GM12878 (cell line): Measurements from ENCODE around the gene SF3B5. TPM values are rescaled to one million over a fixed set of nuclear protein-coding genes. Genes with fewer than 3 reads are reported as not detected.

Source experiments
- ATAC-seq: fragments of 200-7000 bp; cut with Tn5 transposase; 3 replicates; pipeline ENCODE4 v1.9.1; 2020; ENCODE audit warnings: mild to moderate bottlenecking, moderate library complexity
- BruUV-seq: library from RNA; stranded (reverse); fragments of 400-500 nt; replicated peaks from 2 replicates; lab custom pipeline; 2021; lab: Mats Ljungman, UMichigan
- CTCF ChIA-PET: fragments of 300-600 bp; sonication (Branson Sonifier 250); formaldehyde crosslinking; extraction: SDS; loops from one replicate; lab custom pipeline; 2021; ENCODE audit warnings: inconsistent platforms; lab: Yijun Ruan, JAX
- POLR2A ChIA-PET: fragments of 350-600 bp; formaldehyde crosslinking; extraction: SDS; loops from one replicate; lab custom pipeline; 2021; ENCODE audit warnings: inconsistent platforms; lab: Charles Lee
- RAD21 ChIA-PET: fragments of 300-600 bp; sonication (Branson Sonifier 250); formaldehyde crosslinking; loops from one replicate; lab custom pipeline; 2023; ENCODE audit warnings: antibody characterized with exemption; ENCODE audit not compliant: unreplicated experiment; lab: Charles Lee
- SMC1A ChIA-PET: fragments of 300-600 bp; sonication (Branson Sonifier 250); formaldehyde crosslinking; loops from one replicate; lab custom pipeline; 2023; ENCODE audit not compliant: unreplicated experiment, uncharacterized antibody; lab: Charles Lee
- DNase-seq: peaks from one replicate; pipeline ENCODE4 v3.0.0-alpha.2; 2011; ENCODE audit warnings: low read depth, low spot score
- FAIRE-seq: peaks from 3 replicates; lab custom pipeline; 2011; peaks lifted over from hg19 to GRCh38; lab: Jason Lieb, UNC
- H2AFZ ChIP-seq: 2 replicates; pipeline ENCODE4 v1.6.0; 2011; ENCODE audit warnings: low read depth, low read length, control low read depth; ENCODE audit not compliant: control insufficient read depth
- H3K27ac ChIP-seq: 2 replicates; pipeline ENCODE4 v1.5.1; 2011; ENCODE audit warnings: control low read depth; ENCODE audit not compliant: control insufficient read depth, insufficient read depth
- H3K27me3 ChIP-seq, 2 experiments: replicated peaks in 1 of 2; 2 replicates each; pipeline versions ENCODE4 v1.6.0 to v1.6.1; 2011; ENCODE audit warnings: low read length in 1 of 2; ENCODE audit not compliant: control insufficient read depth in 2 of 2, insufficient read depth in 2 of 2
- H3K36me3 ChIP-seq, 2 experiments: 2 replicates each; pipeline ENCODE4 v1.5.1; 2011; ENCODE audit warnings: low read length in 1 of 2; ENCODE audit not compliant: control insufficient read depth in 2 of 2, insufficient read depth in 2 of 2
- H3K4me1 ChIP-seq: 2 replicates; pipeline ENCODE4 v1.6.1; 2011; ENCODE audit warnings: mild to moderate bottlenecking, low read length, moderate library complexity, mixed read lengths; ENCODE audit not compliant: control insufficient read depth, insufficient read depth
- H3K4me2 ChIP-seq: 2 replicates; pipeline ENCODE4 v1.6.0; 2011; ENCODE audit warnings: control low read depth; ENCODE audit not compliant: control insufficient read depth, insufficient read depth
- H3K4me3 ChIP-seq: fragments of 200-600 bp; sonication (generic); 2 replicates; pipeline ENCODE4 v1.5.1; 2016
- H3K79me2 ChIP-seq: 2 replicates; pipeline ENCODE4 v1.6.0; 2011; ENCODE audit warnings: low read length; ENCODE audit not compliant: control insufficient read depth, insufficient read depth
- H3K9ac ChIP-seq: 2 replicates; pipeline ENCODE4 v1.8.0; 2011; ENCODE audit warnings: low read length, control low read depth, mixed read lengths; ENCODE audit not compliant: control insufficient read depth, insufficient read depth
- H3K9me3 ChIP-seq: replicated peaks from 3 replicates; pipeline ENCODE4 v1.5.1; 2011; ENCODE audit warnings: mild to moderate bottlenecking, low read length; ENCODE audit not compliant: control insufficient read depth, insufficient read depth
- H4K20me1 ChIP-seq: 2 replicates; pipeline ENCODE4 v1.6.0; 2011; ENCODE audit not compliant: control insufficient read depth, insufficient read depth
- ATF7 ChIP-seq: fragments of 450-650 bp; IDR thresholded peaks from 2 replicates; pipeline ENCODE4 v1.6.1; 2016; ENCODE audit warnings: low read depth, mild to moderate bottlenecking
- CEBPB ChIP-seq, 2 experiments: fragments of 150-350 bp in 1 of 2; IDR thresholded peaks; 2 replicates each; pipeline ENCODE4 v1.6.1; 2012 to 2014; ENCODE audit warnings: low read depth in 2 of 2, low read length in 2 of 2, borderline replicate concordance in 1 of 2, inconsistent platforms in 1 of 2
- CREM ChIP-seq: IDR thresholded peaks from 2 replicates; pipeline ENCODE4 v1.6.1; 2014; ENCODE audit warnings: antibody characterized with exemption, low read depth
- DPF2 ChIP-seq: fragments of 450-650 bp; IDR thresholded peaks from 2 replicates; pipeline ENCODE4 v1.6.1; 2017; ENCODE audit warnings: mild to moderate bottlenecking
- E2F8 ChIP-seq: fragments of 450-650 bp; IDR thresholded peaks from 2 replicates; pipeline ENCODE4 v1.6.1; 2018; ENCODE audit warnings: mild to moderate bottlenecking, low read depth, moderate library complexity; ENCODE audit not compliant: partially characterized antibody
- IKZF2 ChIP-seq, 2 experiments: fragments of 450-650 bp; IDR thresholded peaks; 2 replicates each; pipeline ENCODE4 v1.6.1; 2017; ENCODE audit warnings: mild to moderate bottlenecking in 2 of 2, moderate library complexity in 2 of 2
- SIX5 ChIP-seq: IDR thresholded peaks from 2 replicates; pipeline ENCODE4 v1.6.1; 2011; ENCODE audit warnings: mild to moderate bottlenecking, low read depth, low read length, moderate library complexity; ENCODE audit not compliant: severe bottlenecking
- STAT3 ChIP-seq: IDR thresholded peaks from 2 replicates; pipeline ENCODE4 v1.6.1; 2011; ENCODE audit warnings: low read depth, low read length, improper control_type of control experiment
- TCF3 ChIP-seq: IDR thresholded peaks from 2 replicates; pipeline ENCODE4 v1.6.1; 2012; ENCODE audit warnings: low read depth, mild to moderate bottlenecking, low read length, borderline replicate concordance; ENCODE audit not compliant: insufficient read depth
- ZNF274 ChIP-seq: IDR thresholded peaks from one replicate; pipeline ENCODE4 v1.8.0; 2011; ENCODE audit not compliant: insufficient read length, insufficient read depth
- ZNF687 ChIP-seq: fragments of 450-650 bp; IDR thresholded peaks from 2 replicates; pipeline ENCODE4 v1.6.1; 2017; ENCODE audit warnings: mild to moderate bottlenecking, moderate library complexity
- ZSCAN29 ChIP-seq: fragments of 450-650 bp; IDR thresholded peaks from 2 replicates; pipeline ENCODE4 v1.6.1; 2017; ENCODE audit warnings: mild to moderate bottlenecking, moderate library complexity
- WGBS: methylation state at CpG from one replicate; pipeline ENCODE4 v1.1.6; 2016; ENCODE audit warnings: low lambda C conversion rate; ENCODE audit not compliant: insufficient replicate concordance, insufficient coverage; ENCODE audit errors: missing lambda C conversion rate; 5-methylcytosine and 5-hydroxymethylcytosine counted together
- in situ Hi-C: fragments of 300-500 bp; cut with MboI; formaldehyde crosslinking; loops from 9 replicates; pipeline ENCODE4 v1.14.3; 2018; ENCODE audit warnings: mixed read lengths
- intact Hi-C: fragments of 100-400 bp; cut with micrococcal nuclease; formaldehyde crosslinking; loops from one replicate; pipeline ENCODE4 v1.14.2; 2022; ENCODE audit not compliant: unreplicated experiment
- polyA plus RNA-seq, 11 experiments: library from polyadenylated mRNA; depleted of rRNA in 4 of 11; unstranded in 6 of 11; stranded (reverse) in 5 of 11; fragments of >200 nt; fragmentation: Nextera tagmentation in 4 of 11; fragmentation: Illumina TruSeq in 1 of 11; extraction: Ambion mirVana in 4 of 11; extraction: Trizol in 1 of 11; gene quantifications; 1 replicate in 1 of 11; 2 replicates in 10 of 11; pipeline versions ENCODE4 v1.2.1 to v1.2.3, GENCODE V29; 2011 to 2016; ENCODE audit warnings: inconsistent platforms in 2 of 11, missing spikeins in 2 of 11, low read depth in 1 of 11
- total RNA-seq, 4 experiments: library from RNA; depleted of rRNA in 3 of 4; stranded (reverse); fragments of >200 nt in 3 of 4; fragmentation: Illumina TruSeq in 1 of 4; extraction: Trizol in 1 of 4; gene quantifications; 2 replicates each; pipeline versions ENCODE4 v1.2.1 to v1.2.3, GENCODE V29; 2013 to 2021
- TF ChIP-seq, protein P1 (sequence below): IDR thresholded peaks from 2 replicates; pipeline ENCODE4 v1.6.1; 2011; ENCODE audit warnings: low read depth, low read length, improper control_type of control experiment, borderline replicate concordance
- TF ChIP-seq, protein P2 (sequence below): fragments of 150-350 bp; IDR thresholded peaks from 2 replicates; pipeline ENCODE4 v1.6.1; 2016; ENCODE audit warnings: low read depth, low read length

The SF3B5 gene
- total and polyA plus RNA-seq, 10 of the 15 experiments (the other 5 are each of a cell fraction or from before 2014, with no cell fraction given), result 220 to 864 (median 341) TPM

DNA sequence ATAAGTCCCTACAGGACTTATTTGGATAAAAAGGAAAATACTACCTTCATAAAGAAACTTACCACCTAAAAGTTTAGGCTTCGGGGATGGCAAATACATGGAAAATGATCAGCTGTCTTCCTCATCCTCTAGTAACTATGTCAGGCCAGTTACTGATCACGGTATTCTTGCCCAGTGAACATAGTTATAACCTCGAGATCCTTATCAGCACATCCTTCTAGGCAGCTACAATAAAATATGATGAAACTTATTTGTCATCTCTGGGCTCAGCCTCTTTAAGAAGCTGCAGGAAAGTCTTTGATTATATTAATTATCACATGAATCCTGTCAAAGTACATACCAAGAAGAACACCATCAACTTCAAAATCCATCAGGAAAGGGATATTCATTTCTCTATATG, 41.8 kb downstream of the SF3B5 start:
- in situ Hi-C loops, result no loop called here
- ChIA-PET CTCF (interaction anchor here (0.7 to 4.4 kb wide), 5 partner anchors 12 to 114 kb away, joined by 3 to 26 read pairs (median 11); no protein-coding TSS in a partner anchor), SMC1A (interaction anchor here (1.6 to 5.6 kb wide), 3 partner anchors 12 to 36 kb away, joined by 4 to 54 read pairs (median 23); no protein-coding TSS in a partner anchor), POLR2A (no interaction called here), RAD21 (no interaction called here)
- H3K27me3 ChIP-seq, result no peaks in the 10 kb centered on the region
- no peak overlapping the region for H3K27ac ChIP-seq
- no peak for DNase-seq
- no peak overlapping the region for H3K4me2 ChIP-seq
- no TSS peak for BruUV-seq
- H4K20me1 ChIP-seq, result no peaks in the 10 kb centered on the region
- intact Hi-C loops, result no loop called here
- 84% methylated on average over 3 of the region's 3 CpGs for WGBS
- no peak for ATAC-seq
- no peaks in the 10 kb centered on the region; the same call in 2 of the 3 replicates for H3K9me3 ChIP-seq
- H3K36me3 ChIP-seq, result no peaks in the 10 kb centered on the region
- FAIRE-seq, result no peak
- H3K79me2 ChIP-seq, result no peaks in the 10 kb centered on the region
- H3K4me3 ChIP-seq, result no peak overlapping the region
- H2AFZ ChIP-seq, result no peak overlapping the region
- no peak overlapping the region for H3K9ac ChIP-seq
- H3K4me1 ChIP-seq, result peaks cover 5% of the 10 kb centered on the region
- TF ChIP-seq ZNF274 (no peak), ZSCAN29 (no peak), IKZF2 (IDR thresholded peaks at IDR 0.05) (no peak), STAT3 (no peak), CEBPB (IDR thresholded peaks at IDR 0.05; ENCODE audit: borderline replicate concordance in 1 of 2, low read depth in 2 of 2, low read length in 2 of 2) (no peak), DPF2 (no peak), E2F8 (no peak), SIX5 (no peak), ZNF687 (no peak), ATF7 (no peak), TCF3 (no peak), CREM (no peak)
- TF ChIP-seq, protein P1, sequence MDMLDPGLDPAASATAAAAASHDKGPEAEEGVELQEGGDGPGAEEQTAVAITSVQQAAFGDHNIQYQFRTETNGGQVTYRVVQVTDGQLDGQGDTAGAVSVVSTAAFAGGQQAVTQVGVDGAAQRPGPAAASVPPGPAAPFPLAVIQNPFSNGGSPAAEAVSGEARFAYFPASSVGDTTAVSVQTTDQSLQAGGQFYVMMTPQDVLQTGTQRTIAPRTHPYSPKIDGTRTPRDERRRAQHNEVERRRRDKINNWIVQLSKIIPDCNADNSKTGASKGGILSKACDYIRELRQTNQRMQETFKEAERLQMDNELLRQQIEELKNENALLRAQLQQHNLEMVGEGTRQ, result no peak
- TF ChIP-seq, protein P2, sequence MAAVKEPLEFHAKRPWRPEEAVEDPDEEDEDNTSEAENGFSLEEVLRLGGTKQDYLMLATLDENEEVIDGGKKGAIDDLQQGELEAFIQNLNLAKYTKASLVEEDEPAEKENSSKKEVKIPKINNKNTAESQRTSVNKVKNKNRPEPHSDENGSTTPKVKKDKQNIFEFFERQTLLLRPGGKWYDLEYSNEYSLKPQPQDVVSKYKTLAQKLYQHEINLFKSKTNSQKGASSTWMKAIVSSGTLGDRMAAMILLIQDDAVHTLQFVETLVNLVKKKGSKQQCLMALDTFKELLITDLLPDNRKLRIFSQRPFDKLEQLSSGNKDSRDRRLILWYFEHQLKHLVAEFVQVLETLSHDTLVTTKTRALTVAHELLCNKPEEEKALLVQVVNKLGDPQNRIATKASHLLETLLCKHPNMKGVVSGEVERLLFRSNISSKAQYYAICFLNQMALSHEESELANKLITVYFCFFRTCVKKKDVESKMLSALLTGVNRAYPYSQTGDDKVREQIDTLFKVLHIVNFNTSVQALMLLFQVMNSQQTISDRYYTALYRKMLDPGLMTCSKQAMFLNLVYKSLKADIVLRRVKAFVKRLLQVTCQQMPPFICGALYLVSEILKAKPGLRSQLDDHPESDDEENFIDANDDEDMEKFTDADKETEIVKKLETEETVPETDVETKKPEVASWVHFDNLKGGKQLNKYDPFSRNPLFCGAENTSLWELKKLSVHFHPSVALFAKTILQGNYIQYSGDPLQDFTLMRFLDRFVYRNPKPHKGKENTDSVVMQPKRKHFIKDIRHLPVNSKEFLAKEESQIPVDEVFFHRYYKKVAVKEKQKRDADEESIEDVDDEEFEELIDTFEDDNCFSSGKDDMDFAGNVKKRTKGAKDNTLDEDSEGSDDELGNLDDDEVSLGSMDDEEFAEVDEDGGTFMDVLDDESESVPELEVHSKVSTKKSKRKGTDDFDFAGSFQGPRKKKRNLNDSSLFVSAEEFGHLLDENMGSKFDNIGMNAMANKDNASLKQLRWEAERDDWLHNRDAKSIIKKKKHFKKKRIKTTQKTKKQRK, result no peak
